GM12864 (cell line): ENCODE data around the gene JARID2.

Experiments used
- DNase-seq: peaks from one replicate; pipeline ENCODE4 v3.0.0-alpha.2; 2011; ENCODE audit warnings: low read depth
- H3K4me3 ChIP-seq: 2 replicates; pipeline ENCODE4 v1.5.1; 2011; ENCODE audit warnings: mild to moderate bottlenecking, low read depth, low read length, control low read depth
- TF ChIP-seq, protein P1 (sequence below): IDR thresholded peaks from 2 replicates; pipeline ENCODE4 v1.5.1; 2011; ENCODE audit warnings: low read depth, mild to moderate bottlenecking, moderate library complexity, low read length, control low read depth, inconsistent platforms; ENCODE audit errors: missing control alignments

Gene JARID2

DNA sequence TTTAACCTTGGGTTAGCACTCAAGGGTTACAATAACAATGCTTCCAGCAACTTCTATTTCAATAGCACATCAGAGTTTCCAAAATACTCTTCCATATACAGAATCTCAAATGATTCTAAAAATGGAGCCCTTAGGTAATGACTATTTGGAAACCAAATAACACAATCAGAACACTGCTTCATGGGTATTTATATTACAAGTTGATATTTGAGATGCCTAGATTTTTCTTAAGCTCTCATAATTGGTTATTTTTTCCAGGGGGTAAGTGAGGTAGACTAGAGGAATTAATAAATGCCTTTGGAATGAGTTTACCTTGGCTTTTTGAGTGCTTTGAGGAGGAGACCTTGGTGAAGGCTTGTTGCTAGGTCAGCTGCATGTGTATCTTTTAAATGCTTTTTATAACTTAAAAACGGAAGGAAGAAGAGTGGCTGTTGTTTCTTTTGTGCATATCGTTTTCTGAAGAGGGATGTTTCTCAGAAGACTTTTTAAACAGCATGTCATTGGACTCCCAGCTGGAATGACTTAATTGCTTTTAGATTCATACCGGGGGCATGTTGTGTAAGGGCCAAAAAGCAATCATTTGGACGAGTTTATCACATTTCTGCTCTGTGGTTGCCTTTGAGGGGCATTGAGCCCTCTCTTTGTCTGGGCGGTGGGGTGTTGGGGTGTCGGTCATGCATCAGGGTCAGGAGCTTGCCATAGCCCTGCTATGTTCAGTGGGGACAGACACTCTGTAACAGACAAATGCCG is 230.9 kb downstream of the JARID2 start:
- TF ChIP-seq, protein P1, sequence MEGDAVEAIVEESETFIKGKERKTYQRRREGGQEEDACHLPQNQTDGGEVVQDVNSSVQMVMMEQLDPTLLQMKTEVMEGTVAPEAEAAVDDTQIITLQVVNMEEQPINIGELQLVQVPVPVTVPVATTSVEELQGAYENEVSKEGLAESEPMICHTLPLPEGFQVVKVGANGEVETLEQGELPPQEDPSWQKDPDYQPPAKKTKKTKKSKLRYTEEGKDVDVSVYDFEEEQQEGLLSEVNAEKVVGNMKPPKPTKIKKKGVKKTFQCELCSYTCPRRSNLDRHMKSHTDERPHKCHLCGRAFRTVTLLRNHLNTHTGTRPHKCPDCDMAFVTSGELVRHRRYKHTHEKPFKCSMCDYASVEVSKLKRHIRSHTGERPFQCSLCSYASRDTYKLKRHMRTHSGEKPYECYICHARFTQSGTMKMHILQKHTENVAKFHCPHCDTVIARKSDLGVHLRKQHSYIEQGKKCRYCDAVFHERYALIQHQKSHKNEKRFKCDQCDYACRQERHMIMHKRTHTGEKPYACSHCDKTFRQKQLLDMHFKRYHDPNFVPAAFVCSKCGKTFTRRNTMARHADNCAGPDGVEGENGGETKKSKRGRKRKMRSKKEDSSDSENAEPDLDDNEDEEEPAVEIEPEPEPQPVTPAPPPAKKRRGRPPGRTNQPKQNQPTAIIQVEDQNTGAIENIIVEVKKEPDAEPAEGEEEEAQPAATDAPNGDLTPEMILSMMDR = no peak
- no peak overlapping the region for H3K4me3 ChIP-seq
- DNase-seq = no peak

DNA sequence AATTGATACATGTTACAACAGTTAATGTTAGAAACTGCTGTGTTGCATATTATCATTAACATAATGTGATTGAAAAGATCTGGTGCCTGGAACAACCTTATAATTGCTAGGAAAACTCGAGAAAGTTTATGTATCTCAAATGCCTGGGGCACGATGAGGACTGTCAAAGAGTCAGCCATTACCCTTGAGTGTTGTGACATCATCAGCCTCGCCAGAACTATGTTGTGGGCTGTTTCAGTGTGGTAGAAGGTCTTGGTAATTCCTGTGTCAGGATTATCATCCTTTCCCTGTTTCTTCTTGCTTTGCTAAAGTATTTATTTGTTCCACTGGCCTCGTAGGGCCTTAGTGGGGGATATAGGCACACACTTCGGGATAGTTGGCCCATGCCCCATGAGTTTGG is 231.9 kb downstream of the JARID2 start:
- no peak for DNase-seq
- TF ChIP-seq, protein P1 = no peak
- H3K4me3 ChIP-seq = no peak overlapping the region

DNA sequence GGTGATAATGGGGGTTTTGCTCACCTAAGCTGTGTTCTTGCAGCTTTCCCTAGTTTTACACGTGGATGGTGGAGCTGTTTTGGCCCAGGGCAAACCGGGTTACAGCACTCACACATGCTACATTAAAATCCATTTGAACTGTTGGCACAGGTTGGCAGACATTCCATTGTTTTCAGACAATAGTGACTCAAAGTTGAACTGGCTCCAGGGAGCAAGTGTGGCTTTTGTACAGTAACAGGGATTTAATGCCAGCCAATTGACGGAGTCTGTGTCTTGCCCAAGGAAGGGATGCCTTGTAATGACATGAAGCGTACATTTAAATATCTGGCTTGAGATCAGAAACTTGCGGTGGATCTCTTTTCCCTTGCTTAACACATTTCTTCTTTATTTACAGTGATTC is 233.9 kb downstream of the JARID2 start:
- TF ChIP-seq, protein P1 = no peak
- no peak overlapping the region for H3K4me3 ChIP-seq
- no peak for DNase-seq

DNA sequence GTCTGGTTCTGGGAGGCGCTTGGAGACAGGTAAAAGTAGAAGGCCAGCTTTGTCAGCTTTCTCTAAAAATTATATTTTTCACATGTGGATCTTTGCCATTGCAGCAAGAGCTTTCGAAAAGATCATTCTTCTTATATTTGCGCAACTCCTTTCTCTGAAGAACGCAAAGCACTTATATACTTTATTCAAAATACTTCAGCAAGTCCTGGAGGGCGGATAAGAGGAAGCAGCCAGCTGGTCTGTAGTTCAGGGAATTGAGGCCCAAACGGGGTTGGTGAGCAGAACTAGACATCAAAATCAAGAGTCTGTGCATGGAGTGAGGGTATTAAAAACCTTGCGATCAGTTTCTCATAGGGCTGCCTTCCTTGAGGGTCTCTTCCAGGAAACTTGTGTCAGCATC is 234.7 kb downstream of the JARID2 start:
- TF ChIP-seq, protein P1 = no peak
- H3K4me3 ChIP-seq = no peak overlapping the region
- no peak for DNase-seq

DNA sequence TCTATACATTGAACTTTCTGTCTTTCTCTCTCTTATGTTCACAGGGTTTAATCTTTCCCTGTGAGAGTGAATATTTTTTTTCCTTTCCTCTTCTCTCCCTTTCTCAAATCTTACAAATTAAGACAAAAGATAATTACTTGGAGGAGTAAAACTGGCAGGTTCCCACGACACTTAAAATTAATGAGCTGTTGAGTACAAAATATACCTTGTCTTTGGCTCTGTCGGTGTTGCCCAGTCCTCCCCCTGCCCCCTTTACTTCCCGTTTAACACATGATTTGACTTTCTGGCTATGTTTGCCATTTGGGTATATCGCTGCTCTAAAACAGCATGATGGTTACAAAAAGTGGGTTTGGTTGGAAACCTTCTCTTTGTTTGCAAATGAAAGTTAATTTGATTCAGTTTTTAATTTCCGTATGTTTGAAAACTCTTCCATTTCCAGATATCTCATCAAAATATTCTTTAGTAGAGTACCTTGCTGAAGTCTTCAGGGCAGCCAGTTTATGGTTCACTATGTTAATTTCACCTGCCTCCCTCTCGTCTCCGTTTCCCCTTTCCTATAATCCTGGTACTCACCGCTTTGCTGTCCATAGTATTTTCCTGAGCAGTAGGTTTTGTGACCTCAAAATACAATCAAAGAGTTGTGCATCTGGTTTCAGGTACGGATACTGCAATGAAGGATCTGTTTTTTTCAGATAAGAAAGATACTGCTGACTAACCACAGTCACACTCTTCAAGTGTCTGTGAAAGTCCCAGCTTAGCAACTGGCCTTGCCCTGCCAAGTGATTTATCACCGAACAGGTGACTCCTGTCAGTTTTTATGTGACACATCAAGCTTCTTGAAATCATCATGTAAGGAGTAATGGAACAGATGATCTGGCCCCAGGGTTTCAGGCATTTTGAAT is 235.8 kb downstream of the JARID2 start:
- TF ChIP-seq, protein P1 = no peak
- no peak for DNase-seq

DNA sequence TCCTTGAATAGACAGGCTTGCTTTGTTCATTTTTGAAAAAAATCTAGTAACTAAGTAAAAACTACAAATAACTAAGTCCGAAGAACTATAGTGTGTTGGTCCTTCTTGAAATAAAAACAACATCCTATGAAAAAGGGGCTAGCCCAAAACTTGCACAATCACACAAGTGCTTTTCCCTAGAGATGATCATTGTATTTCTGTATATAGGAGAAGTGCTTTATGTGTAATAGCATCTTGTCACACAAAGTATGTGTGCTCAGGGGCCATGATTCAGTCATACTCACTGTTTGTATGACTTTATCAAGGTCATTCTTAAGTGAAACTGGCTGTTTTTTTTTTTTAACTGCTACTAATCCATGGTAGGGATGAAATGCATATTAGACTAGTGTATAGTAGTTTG is 237.2 kb downstream of the JARID2 start:
- TF ChIP-seq, protein P1 = no peak
- no peak for DNase-seq

More for the DNA sequence above, 235.8 kb downstream of the JARID2 start:
- H3K4me3 ChIP-seq = no peak overlapping the region

More for the DNA sequence above, 237.2 kb downstream of the JARID2 start:
- H3K4me3 ChIP-seq = no peak overlapping the region
